AG04449 (cell line): ENCODE measurements around the gene PCBP3.

Experiments
- CTCF ChIA-PET: fragments of 350-600 bp; formaldehyde crosslinking; extraction: SDS; loops from one replicate; lab custom pipeline; 2021; ENCODE audit warnings: antibody characterized with exemption; lab: Yijun Ruan, JAX
- POLR2A ChIA-PET: fragments of 400-600, 350-600 bp; formaldehyde crosslinking; extraction: SDS; loops from one replicate; lab custom pipeline; 2020; ENCODE audit warnings: antibody characterized with exemption, inconsistent platforms; lab: Yijun Ruan, JAX
- DNase-seq: peaks from one replicate; pipeline ENCODE4 v3.0.0-alpha.2; 2010; ENCODE audit warnings: low read depth, low spot score
- H3K4me3 ChIP-seq: 2 replicates; pipeline ENCODE4 v1.5.1; 2011; ENCODE audit warnings: low read depth, mild to moderate bottlenecking, control low read depth, low read length
- TF ChIP-seq, protein P1 (sequence below): IDR thresholded peaks from one replicate; pipeline ENCODE4 v1.5.1; 2011; ENCODE audit warnings: mild to moderate bottlenecking, moderate library complexity, low read length, control low read depth, inconsistent platforms; ENCODE audit not compliant: insufficient read depth; ENCODE audit errors: missing control alignments

PCBP3 gene

DNA sequence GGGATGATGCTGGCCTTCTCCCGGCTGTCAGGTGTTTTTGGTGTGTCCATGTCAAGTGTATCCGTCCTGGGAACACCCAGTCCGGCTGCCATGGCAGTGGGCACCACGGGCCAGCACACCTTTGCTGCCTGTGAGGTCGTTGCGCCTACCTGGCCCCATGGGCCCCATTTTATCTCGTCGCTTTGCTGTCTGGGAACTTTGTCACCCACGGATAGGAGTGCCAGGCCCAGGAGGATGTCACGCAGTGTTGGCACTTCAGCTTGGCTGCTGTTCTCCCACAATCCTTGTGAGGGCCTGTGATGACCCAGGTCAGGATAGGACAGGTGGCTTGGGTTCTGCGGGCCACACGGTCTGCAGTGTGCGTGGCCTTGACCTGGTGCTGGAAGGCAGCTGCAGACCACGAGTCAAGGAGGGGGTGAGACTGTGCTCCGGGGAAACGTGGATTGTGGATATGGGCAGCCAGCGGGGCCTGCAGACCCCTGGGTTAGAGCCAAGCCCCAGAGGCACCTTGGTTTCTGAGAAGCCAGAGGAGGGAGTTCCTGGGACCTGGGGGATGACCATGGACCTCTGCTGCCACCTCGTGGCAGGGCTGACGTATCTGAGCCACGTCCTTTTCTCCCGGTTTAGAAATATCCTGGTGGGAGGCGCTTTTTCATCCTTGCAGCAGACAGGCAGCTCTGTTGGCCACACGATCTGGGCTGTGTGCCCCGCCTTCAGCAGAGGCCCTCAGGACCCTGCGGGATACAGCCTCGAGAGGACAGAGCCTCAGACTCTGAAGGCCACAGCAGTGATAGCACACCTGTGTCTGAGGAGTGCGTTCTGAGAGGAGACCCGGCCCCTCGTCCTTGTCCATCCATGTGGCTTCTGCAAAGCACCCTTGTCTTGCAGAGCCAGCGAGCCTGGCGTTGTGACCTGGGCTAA is 176.9 kb downstream of the PCBP3 start:
- TF ChIP-seq, protein P1, sequence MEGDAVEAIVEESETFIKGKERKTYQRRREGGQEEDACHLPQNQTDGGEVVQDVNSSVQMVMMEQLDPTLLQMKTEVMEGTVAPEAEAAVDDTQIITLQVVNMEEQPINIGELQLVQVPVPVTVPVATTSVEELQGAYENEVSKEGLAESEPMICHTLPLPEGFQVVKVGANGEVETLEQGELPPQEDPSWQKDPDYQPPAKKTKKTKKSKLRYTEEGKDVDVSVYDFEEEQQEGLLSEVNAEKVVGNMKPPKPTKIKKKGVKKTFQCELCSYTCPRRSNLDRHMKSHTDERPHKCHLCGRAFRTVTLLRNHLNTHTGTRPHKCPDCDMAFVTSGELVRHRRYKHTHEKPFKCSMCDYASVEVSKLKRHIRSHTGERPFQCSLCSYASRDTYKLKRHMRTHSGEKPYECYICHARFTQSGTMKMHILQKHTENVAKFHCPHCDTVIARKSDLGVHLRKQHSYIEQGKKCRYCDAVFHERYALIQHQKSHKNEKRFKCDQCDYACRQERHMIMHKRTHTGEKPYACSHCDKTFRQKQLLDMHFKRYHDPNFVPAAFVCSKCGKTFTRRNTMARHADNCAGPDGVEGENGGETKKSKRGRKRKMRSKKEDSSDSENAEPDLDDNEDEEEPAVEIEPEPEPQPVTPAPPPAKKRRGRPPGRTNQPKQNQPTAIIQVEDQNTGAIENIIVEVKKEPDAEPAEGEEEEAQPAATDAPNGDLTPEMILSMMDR: peak; percentile 87
- ChIA-PET POLR2A (no interaction called here), CTCF (interaction anchor here (0.6 to 7.0 kb wide), 37 partner anchors 9 to 857 kb away, joined by 3 to 164 read pairs (median 4); no protein-coding TSS in a partner anchor)
- no peak overlapping the region for H3K4me3 ChIP-seq
- DNase-seq: peak; percentile 50

DNA sequence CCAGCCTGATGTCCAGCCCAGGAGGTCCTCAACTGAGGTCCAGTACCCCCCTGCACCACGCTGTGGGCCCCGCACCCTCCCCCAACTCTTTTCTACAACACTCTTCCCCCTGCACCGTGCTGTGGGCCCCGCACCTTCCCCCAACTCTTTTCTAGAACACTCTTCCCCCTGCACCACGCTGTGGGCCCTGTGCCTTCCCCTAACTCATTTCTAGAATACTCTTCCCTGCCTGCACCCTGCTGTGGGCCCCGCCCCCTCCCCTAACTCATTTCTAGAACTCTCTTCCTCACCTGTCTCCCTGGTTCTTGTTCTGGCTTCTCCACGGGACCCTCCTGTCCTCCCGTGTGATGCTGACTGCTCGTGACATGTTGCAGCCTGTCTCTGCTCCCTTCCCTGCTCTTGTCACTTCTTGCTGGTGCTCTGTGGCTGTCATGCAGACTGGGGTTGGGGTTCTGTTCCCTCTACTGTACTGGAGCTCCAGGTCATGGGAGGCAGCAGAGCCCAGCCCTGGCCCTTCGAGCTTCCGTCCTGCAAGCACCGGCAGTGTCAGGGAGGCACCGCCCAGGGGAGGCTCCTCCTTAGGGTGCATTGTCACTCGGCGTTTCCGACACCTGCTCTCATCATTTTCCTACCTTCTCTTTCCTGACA is 177.9 kb downstream of the PCBP3 start:
- ChIA-PET CTCF (interaction anchor here (0.6 to 7.0 kb wide), 30 partner anchors 11 to 858 kb away, joined by 3 to 164 read pairs (median 4); no protein-coding TSS in a partner anchor), POLR2A (no interaction called here)
- TF ChIP-seq, protein P1: no peak

DNA sequence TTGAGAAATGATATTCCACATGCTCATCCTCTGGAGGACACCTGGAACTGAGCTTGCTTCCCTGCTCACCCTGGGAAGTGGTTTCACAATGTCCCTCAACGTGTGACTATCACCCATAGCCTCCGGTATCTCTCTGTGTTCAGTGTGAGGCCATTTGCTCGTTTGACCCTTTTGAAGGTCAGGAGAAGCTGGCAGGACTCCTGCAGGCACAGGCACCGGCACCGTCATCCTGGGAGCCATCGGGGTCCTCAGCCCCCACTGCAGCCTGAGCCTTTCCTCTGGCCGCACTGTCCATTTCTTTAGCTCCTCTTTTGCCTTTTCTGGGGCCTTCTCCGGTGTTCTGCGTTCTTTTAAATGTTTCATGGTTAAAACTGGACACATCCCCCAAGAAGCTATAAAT is 178.5 kb downstream of the PCBP3 start:
- no peak for DNase-seq
- no peak overlapping the region for H3K4me3 ChIP-seq
- TF ChIP-seq, protein P1: no peak
- POLR2A ChIA-PET: no interaction called here
- CTCF ChIA-PET: interaction anchor here (0.9 to 7.0 kb wide), 13 partner anchors 10 to 682 kb away, joined by 3 to 164 read pairs (median 8); no protein-coding TSS in a partner anchor

More for the DNA sequence above, 177.9 kb downstream of the PCBP3 start:
- no peak overlapping the region for H3K4me3 ChIP-seq
- DNase-seq: no peak

DNA sequence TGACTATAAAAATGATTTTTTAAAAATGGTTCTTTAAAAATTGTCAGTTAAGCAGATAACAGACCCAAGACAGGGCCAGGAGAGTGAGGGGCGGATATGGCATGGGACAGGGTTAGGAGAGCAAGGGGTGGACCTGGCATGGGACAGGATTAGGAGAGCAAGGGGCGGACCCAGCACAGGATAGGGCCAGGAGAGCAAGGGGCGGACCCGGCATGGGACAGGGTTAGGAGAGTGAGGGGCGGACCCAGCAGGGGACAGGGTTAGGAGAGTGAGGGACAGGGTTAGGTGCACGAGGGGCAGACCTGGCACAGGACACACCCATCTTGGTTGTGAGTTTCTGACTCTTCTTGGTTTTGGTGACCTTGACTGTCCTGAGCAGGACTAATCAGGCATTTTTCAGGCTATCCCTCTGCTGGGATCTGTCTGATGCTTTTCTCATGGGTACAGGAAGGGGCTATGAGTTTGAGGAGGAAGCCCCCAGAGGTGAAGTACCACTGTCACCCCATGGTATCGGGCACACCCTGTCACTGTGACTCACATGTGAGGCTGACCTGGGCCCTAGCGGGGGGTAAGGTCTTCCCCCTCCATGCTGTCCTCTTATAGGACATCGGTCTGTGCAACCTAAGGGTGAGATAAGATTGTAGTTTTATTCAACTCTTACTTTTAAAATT is 179.0 kb downstream of the PCBP3 start:
- TF ChIP-seq, protein P1: no peak
- POLR2A ChIA-PET: no interaction called here
- no peak for DNase-seq
- no peak overlapping the region for H3K4me3 ChIP-seq
- CTCF ChIA-PET: interaction anchor here (0.5 to 7.0 kb wide), 10 partner anchors 10 to 683 kb away, joined by 3 to 164 read pairs (median 14); no protein-coding TSS in a partner anchor

DNA sequence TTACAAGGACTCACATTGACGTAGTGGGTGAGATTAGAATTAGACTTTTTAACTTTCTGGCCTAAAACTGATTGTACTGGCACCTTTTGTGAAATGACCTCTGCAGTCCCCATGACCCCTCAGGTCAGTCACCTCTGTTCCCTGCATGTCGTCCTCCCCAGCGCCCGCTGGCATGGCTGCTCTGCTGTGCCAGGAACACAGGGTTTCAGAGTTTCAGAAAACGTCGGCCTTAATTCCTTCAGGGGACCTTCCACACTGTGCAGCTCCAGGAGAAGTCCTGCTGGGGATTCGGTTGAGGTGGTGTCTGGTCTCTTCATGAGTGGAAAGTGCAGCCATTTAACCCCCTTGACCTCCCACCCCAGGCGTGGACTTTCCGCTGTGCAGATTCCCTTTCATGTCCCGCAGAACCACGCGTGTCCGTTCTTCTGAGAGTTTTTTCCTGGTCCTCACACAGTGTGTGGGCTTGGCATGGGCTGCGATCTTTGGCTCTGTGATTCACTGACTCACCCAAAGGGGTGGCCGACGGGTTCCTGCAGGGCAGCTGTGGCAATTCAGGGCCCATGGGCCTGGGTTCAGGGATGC is 179.7 kb downstream of the PCBP3 start:
- H3K4me3 ChIP-seq: no peak overlapping the region
- POLR2A ChIA-PET: no interaction called here
- DNase-seq: no peak
- CTCF ChIA-PET: interaction anchor here (0.5 to 6.5 kb wide), 2 partner anchors 9 to 267 kb away, joined by 3 to 79 read pairs; no protein-coding TSS in a partner anchor
- TF ChIP-seq, protein P1: no peak
